Left kidney (tissue), 2 donors: ENCODE measurements around the gene SLAMF7. TPM values are rescaled to one million over a fixed set of nuclear protein-coding genes. Genes with fewer than 3 reads are reported as not detected.

Experiments used
- DNase-seq: peaks from one replicate; pipeline ENCODE4 v3.0.0-alpha.2; 2013
- polyA plus RNA-seq: library from polyadenylated mRNA; unstranded; fragments of 120-200 nt; gene quantifications from one replicate; pipeline ENCODE4 v1.2.1, GENCODE V29; 2013; ENCODE audit not compliant: insufficient read length

The SLAMF7 gene
- polyA plus RNA-seq, 1 donor: 0.53 TPM

- DNase-seq: no peak
Observed at GRCh38 chr1:160745551-160745950, 6.5 kb downstream of the SLAMF7 start.

- no peak for DNase-seq
Observed at GRCh38 chr1:160746836-160747500, 7.9 kb downstream of the SLAMF7 start.

GRCh38 chr1:160747717-160748116 lies 8.7 kb downstream of the SLAMF7 start:
- DNase-seq: no peak

- DNase-seq: no peak
Observed at GRCh38 chr1:160748181-160748877, 9.3 kb downstream of the SLAMF7 start.

GRCh38 chr1:160748878-160749269 lies 9.8 kb downstream of the SLAMF7 start:
- DNase-seq: no peak

GRCh38 chr1:160750608-160751007 lies 11.6 kb downstream of the SLAMF7 start:
- DNase-seq: no peak

GRCh38 chr1:160752406-160752805 lies 13.4 kb downstream of the SLAMF7 start:
- no peak for DNase-seq

GRCh38 chr1:160752924-160753323 lies 13.9 kb downstream of the SLAMF7 start:
- DNase-seq: no peak

- no peak for DNase-seq
Observed at GRCh38 chr1:160753594-160753993, 14.5 kb downstream of the SLAMF7 start.

- DNase-seq: no peak
Observed at GRCh38 chr1:160755461-160755860, 16.4 kb downstream of the SLAMF7 start.

GRCh38 chr1:160755911-160756848 lies 17.1 kb downstream of the SLAMF7 start:
- DNase-seq: no peak

- no peak for DNase-seq
Observed at GRCh38 chr1:160756849-160757201, 17.8 kb downstream of the SLAMF7 start.

GRCh38 chr1:160758521-160758920 lies 19.5 kb downstream of the SLAMF7 start:
- no peak for DNase-seq

GRCh38 chr1:160759740-160760139 lies 20.7 kb downstream of the SLAMF7 start:
- DNase-seq: no peak

- no peak for DNase-seq
Observed at GRCh38 chr1:160761046-160761445, 22.0 kb downstream of the SLAMF7 start.

- DNase-seq: no peak
Observed at GRCh38 chr1:160761886-160762285, 22.8 kb downstream of the SLAMF7 start.

GRCh38 chr1:160763993-160764392 lies 24.9 kb downstream of the SLAMF7 start:
- DNase-seq: no peak

- DNase-seq: no peak
Observed at GRCh38 chr1:160767395-160768294, 28.6 kb downstream of the SLAMF7 start.

- DNase-seq: no peak
Observed at GRCh38 chr1:160768295-160768657, 29.2 kb downstream of the SLAMF7 start.

- no peak for DNase-seq
Observed at GRCh38 chr1:160772331-160772730, 33.3 kb downstream of the SLAMF7 start.

- DNase-seq: no peak
Observed at GRCh38 chr1:160773093-160773492, 34.0 kb downstream of the SLAMF7 start.
